Prostate gland (tissue), 2 donors: ENCODE results near the gene CDK11B. TPM values are rescaled to one million over a fixed set of nuclear protein-coding genes. Genes with fewer than 3 reads are reported as not detected.
"Not testable (repeated sequence)": the region's sequence is repeated elsewhere in the genome, so short reads cannot be mapped to it uniquely, and the experiment has no call there.

ENCODE experiments used
- DNase-seq: peaks from one replicate; pipeline ENCODE4 v3.0.0-alpha.2; 2019; ENCODE audit warnings: low spot score
- H3K27ac ChIP-seq, 2 donors: fragments of 200-600 bp; sonication (generic); 2 replicates each; pipeline ENCODE4 v1.5.1; 2017 to 2019
- H3K27me3 ChIP-seq: fragments of 200-600 bp; sonication (generic); replicated peaks from 2 replicates; pipeline ENCODE4 v1.5.1; 2019; ENCODE audit not compliant: insufficient read depth
- H3K36me3 ChIP-seq, 2 donors: fragments of 200-600 bp; sonication (generic); 1 replicate in 1 of 2; 2 replicates in 1 of 2; pipeline versions ENCODE4 v1.5.1 to v1.8.1; 2017 to 2019
- H3K4me1 ChIP-seq: fragments of 200-600 bp; sonication (generic); replicated peaks from 2 replicates; pipeline ENCODE4 v1.5.1; 2019
- H3K4me3 ChIP-seq, 2 donors: fragments of 200-600 bp; sonication (generic); 2 replicates each; pipeline ENCODE4 v1.5.1; 2017 to 2019
- H3K9me3 ChIP-seq: fragments of 200-600 bp; sonication (generic); 2 replicates; pipeline ENCODE4 v1.5.1; 2017
- CTCF ChIP-seq, 4 experiments: fragments of 200-600 bp in 2 of 4; fragments of 450-650 bp in 2 of 4; sonication (generic) in 2 of 4; IDR thresholded peaks; 1 replicate in 3 of 4; 2 replicates in 1 of 4; pipeline ENCODE4 v1.5.1; 2016 to 2019; ENCODE audit warnings: antibody characterized with exemption in 4 of 4, mild to moderate bottlenecking in 2 of 4, moderate library complexity in 2 of 4
- POLR2A ChIP-seq: fragments of 450-650 bp; IDR thresholded peaks from one replicate; pipeline ENCODE4 v1.6.1; 2016; ENCODE audit warnings: antibody characterized with exemption, mild to moderate bottlenecking
- POLR2AphosphoS5 ChIP-seq: sonication (generic); formaldehyde crosslinking; IDR thresholded peaks from one replicate; pipeline ENCODE4 v1.6.1; 2017; ENCODE audit warnings: antibody characterized with exemption
- WGBS: methylation state at CpG from one replicate; pipeline ENCODE4 v1.1.5; 2018; 5-methylcytosine and 5-hydroxymethylcytosine counted together
- intact Hi-C: fragments of 100-400 bp; cut with DNase I; formaldehyde crosslinking; loops from one replicate; pipeline ENCODE4 v1.14.2; 2022
- total RNA-seq, 2 donors: library from RNA; depleted of rRNA; stranded (reverse); fragments of >200 nt; gene quantifications; one replicate each; pipeline ENCODE4 v1.1.0, GENCODE V29; 2016

Gene CDK11B
- total RNA-seq, 2 donors from 2014 or later: 15.0 to 31.2 TPM

- H3K9me3 ChIP-seq, H3K4me1 ChIP-seq, H3K36me3 ChIP-seq, DNase-seq, intact Hi-C loops, H3K27ac ChIP-seq, H3K27me3 ChIP-seq, H3K4me3 ChIP-seq: not testable (repeated sequence)
- 80% methylated on average over 16 of the region's 26 CpGs for WGBS
Observed at GRCh38 chr1:1697358-1698183, 38.8 kb upstream of the CDK11B start.

- H3K36me3 ChIP-seq, intact Hi-C loops, H3K27me3 ChIP-seq, H3K27ac ChIP-seq, DNase-seq, H3K9me3 ChIP-seq, H3K4me1 ChIP-seq, H3K4me3 ChIP-seq: not testable (repeated sequence)
- 92% methylated on average over 13 of the region's 23 CpGs for WGBS
Observed at GRCh38 chr1:1696431-1697357, 37.9 kb upstream of the CDK11B start.

- H3K27me3 ChIP-seq, H3K36me3 ChIP-seq, intact Hi-C loops, H3K9me3 ChIP-seq, H3K4me1 ChIP-seq: not testable (repeated sequence)
- H3K4me3 ChIP-seq: peak within 1 kb of the TSS; percentile 59 to 77
- TF ChIP-seq CTCF (IDR thresholded peaks at IDR 0.05) (peak in 2 of 4 experiments; percentile 34 to 62), POLR2AphosphoS5 (peak; percentile 55)
- WGBS: 0% methylated on average over 7 of the region's 98 CpGs
- peak within 1 kb of the TSS; percentile 89 to 96 for H3K27ac ChIP-seq
- DNase-seq: peak; percentile 88
Observed at GRCh38 chr1:1692714-1693647, 34.2 kb upstream of the CDK11B start, which contains the start of gene SLC35E2B. TSS of gene SLC35E2B (minus strand) at chr1:1692795. CDS start at chr1:1676699, 16,096 bp downstream.

GRCh38 chr1:1692324-1692713, 33.5 kb upstream of the CDK11B start:
- H3K4me1 ChIP-seq, intact Hi-C loops, H3K36me3 ChIP-seq, H3K9me3 ChIP-seq, H3K27me3 ChIP-seq: not testable (repeated sequence)
- under 1% methylated on average over 17 of the region's 45 CpGs for WGBS
- DNase-seq: peak; percentile 50
- Histone ChIP-seq H3K4me3 (peak overlapping the region; percentile 59 to 77), H3K27ac (peak overlapping the region; percentile 89 to 96)

DNA sequence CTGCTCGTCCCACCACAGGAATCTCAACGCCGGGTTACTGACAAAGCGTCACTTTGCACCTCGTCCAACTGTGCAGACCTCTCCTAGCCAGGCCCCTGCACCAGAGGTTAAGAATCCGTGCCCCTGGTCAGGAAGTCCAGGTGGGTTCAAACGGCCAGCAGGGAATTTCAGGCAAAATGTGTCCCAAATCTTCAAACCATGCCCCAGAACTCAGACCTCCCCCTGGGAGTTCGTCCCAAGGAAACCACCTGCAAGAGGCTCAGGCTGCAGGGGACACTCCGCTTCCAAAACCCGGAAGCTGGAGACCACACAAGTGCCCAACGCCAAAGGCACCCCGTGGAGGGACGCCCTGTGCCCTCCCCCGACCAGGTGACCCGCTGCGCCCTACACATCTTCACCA, 32.6 kb upstream of the CDK11B start:
- H3K4me1 ChIP-seq, H3K9me3 ChIP-seq, H3K27me3 ChIP-seq, H3K4me3 ChIP-seq, H3K36me3 ChIP-seq, intact Hi-C loops, DNase-seq, H3K27ac ChIP-seq: not testable (repeated sequence)
- WGBS: 0% methylated on average over 4 of the region's 16 CpGs

DNA sequence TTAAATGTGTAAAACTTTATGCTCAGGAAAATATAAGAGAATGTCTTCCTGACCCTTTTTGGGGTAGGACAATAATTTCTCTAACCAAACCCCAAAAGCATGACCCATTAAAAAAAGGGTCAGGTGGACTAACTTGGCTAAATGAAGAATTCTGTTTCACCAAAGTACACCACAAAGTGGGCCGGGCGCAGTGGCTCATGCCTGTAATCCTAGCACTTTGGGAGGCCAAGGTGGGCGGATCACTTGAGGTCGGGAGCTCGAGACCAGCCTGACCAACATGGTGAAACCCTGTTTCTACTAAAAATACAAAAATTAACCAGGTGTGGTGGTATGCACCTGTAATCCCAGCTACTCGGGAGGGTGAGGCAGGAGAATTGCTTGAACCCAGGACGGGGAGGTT, 30.7 kb upstream of the CDK11B start:
- DNase-seq, intact Hi-C loops, H3K9me3 ChIP-seq, H3K27me3 ChIP-seq, H3K27ac ChIP-seq, H3K4me1 ChIP-seq, H3K4me3 ChIP-seq, H3K36me3 ChIP-seq: not testable (repeated sequence)
- WGBS: 93% methylated on average over 7 of the region's 7 CpGs

DNA sequence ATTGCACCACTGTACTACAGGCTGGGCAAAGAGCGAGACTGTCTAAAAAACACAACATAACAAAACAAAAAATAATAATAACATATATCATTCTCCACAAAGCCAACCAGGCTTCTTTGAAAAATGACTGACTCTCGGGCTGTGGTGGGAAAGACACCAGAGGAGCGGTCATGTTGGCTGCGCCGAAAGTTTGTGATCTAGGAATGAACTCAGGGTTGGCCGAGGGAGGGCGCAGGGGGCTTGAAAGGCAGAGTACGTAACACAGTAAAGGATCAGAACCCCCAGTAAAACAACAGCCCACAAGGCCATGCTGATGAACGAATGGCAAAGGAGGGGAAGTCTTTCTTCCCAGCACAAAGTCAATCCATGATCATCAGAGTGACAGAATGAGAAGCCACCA, 29.0 kb upstream of the CDK11B start:
- Histone ChIP-seq H3K27ac (no peak overlapping the region), H3K4me1 (no peaks in the 10 kb centered on the region), H3K36me3 (no peaks in the 10 kb centered on the region), H3K9me3 (no peaks in the 10 kb centered on the region), H3K4me3 (no peak overlapping the region), H3K27me3 (no peaks in the 10 kb centered on the region)
- intact Hi-C loops: no loop called here
- DNase-seq: no peak
- TF ChIP-seq CTCF (IDR thresholded peaks at IDR 0.05): no peak
- TF ChIP-seq POLR2A: no peak
- no peak for TF ChIP-seq POLR2AphosphoS5
- WGBS: 89% methylated on average over 9 of the region's 9 CpGs
